ENCODE results near the gene SPEN. TPM values are rescaled to one million over a fixed set of nuclear protein-coding genes. Genes with fewer than 3 reads are reported as not detected.
A peak's percentile ranks its signal among the peaks of the same experiment; 100 is the strongest.

SPEN gene
- total and polyA plus RNA-seq, 9 of the 15 experiments (the other 6 are each of a cell fraction or from before 2014, with no cell fraction given), result 5.7 to 87.5 (median 27.2) TPM

- H3K27ac ChIP-seq (ENCODE audit: extremely low read depth, low read depth, low read length), result peak overlapping the region; percentile 85
- in situ Hi-C loops (cut with MboI), result no loop called here
- POLR2A ChIA-PET, result interaction anchor here (0.7 to 3.8 kb wide), 9 partner anchors 8 to 51 kb away, joined by 3 to 16 read pairs (median 3); partner anchors contain the start of gene SPEN
- FAIRE-seq, result no peak
- H3K4me3 ChIP-seq, result no peak overlapping the region
- H3K36me3 ChIP-seq (ENCODE audit: control insufficient read depth, insufficient read depth, low read length), result peaks cover 47% of the 10 kb centered on the region
- CTCF ChIA-PET (ENCODE audit: low intra/inter-chr PET ratio), result no interaction called here
- H3K79me2 ChIP-seq (ENCODE audit: control insufficient read depth, insufficient read depth, low read length), result peaks cover 100% of the 10 kb centered on the region
- no peak; the same call in 2 of the 3 replicates for ATAC-seq
- peak overlapping the region; percentile 73 for H3K4me2 ChIP-seq (ENCODE audit: insufficient read depth, low read length)
- H4K20me1 ChIP-seq (replicated peaks; ENCODE audit: control insufficient read depth, insufficient read depth, low read length), result peaks cover 7% of the 10 kb centered on the region; the same call in 1 of the 2 replicates
- no peaks in the 10 kb centered on the region for H3K27me3 ChIP-seq (ENCODE audit: control insufficient read depth in 2 of 2, insufficient read depth in 2 of 2, low read length in 2 of 2)
- WGBS (ENCODE audit: insufficient coverage, low coverage, missing lambda C conversion rate), result 45% methylated on average over 5 of the region's 5 CpGs
- intact Hi-C loops (cut with micrococcal nuclease), result loop anchor here (5.0 kb wide), 2 partner anchors 53 to 67 kb away; no protein-coding TSS in a partner anchor
- H3K9me1 ChIP-seq (ENCODE audit: control insufficient read depth, insufficient read depth, low read length), result no peaks in the 10 kb centered on the region
- no peak for DNase-seq (ENCODE audit: extremely low read depth in 1 of 4, low spot score in 3 of 4)
- no peaks in the 10 kb centered on the region for H3K9me3 ChIP-seq (replicated peaks; ENCODE audit: control insufficient read depth, insufficient read depth, low read depth, low read length)
- no TSS peak for BruUV-seq (replicated peaks)
- peaks cover 14 to 23% of the 10 kb centered on the region in 2 experiments; a peak in 4 of 5 replicates for H3K4me1 ChIP-seq (replicated peaks in 1 of 2; ENCODE audit: control insufficient read depth in 2 of 2, insufficient read depth in 2 of 2, low read length in 2 of 2)
- H3K9ac ChIP-seq (ENCODE audit: insufficient read depth in 1 of 2, low read depth in 2 of 2, low read length in 2 of 2), result peak overlapping the region in 1 of 2 experiments; percentile 74; a peak in 2 of 4 replicates
- H2AFZ ChIP-seq (ENCODE audit: low read depth, low read length), result no peak overlapping the region
- TF ChIP-seq ZNF444 (CRISPR knock-in tag; IDR thresholded peaks at IDR 0.05) (no peak), ZNF77 (CRISPR knock-in tag; IDR thresholded peaks at IDR 0.05) (0 out of 2 replicates have a peak, but pooled peaks have one; percentile 39), HDAC3 (IDR thresholded peaks at IDR 0.05; ENCODE audit: borderline replicate concordance, partially characterized antibody) (peak; percentile 17), SMAD3 (CRISPR knock-in tag; conservative IDR thresholded peaks at IDR 0.05) (no peak), GATAD2B (IDR thresholded peaks at IDR 0.05; ENCODE audit: borderline replicate concordance) (0 out of 2 replicates have a peak, but pooled peaks have one; percentile 51), ZNF655 (CRISPR knock-in tag; IDR thresholded peaks at IDR 0.05) (no peak), MGA (IDR thresholded peaks at IDR 0.05) (0 out of 2 replicates have a peak, but pooled peaks have one; percentile 13), ZNF707 (CRISPR knock-in tag; conservative IDR thresholded peaks at IDR 0.05) (no peak), ZFP30 (CRISPR knock-in tag; IDR thresholded peaks at IDR 0.05; ENCODE audit: borderline replicate concordance) (no peak), ZNF212 (CRISPR knock-in tag; IDR thresholded peaks at IDR 0.05) (no peak)
These were observed 37.8 kb downstream of the SPEN start for GRCh38 chr1:15885269-15885668.

Data from K562 (cell line).